ENCODE measurements around the gene TP53. TPM values are rescaled to one million over a fixed set of nuclear protein-coding genes. Genes with fewer than 3 reads are reported as not detected.

Gene TP53
- total and polyA plus RNA-seq, 9 of the 15 experiments (the other 6 are each of a cell fraction or from before 2014, with no cell fraction given) = 2.8 to 14.0 (median 7.1) TPM

- TF ChIP-seq ZNF740 (CRISPR knock-in tag; IDR thresholded peaks at IDR 0.05) (no peak), ZNF740 (tag; IDR thresholded peaks at IDR 0.05) (no peak), TBP (optimal IDR thresholded peaks at IDR 0.05; ENCODE audit: low read depth, low read length) (peak; percentile 73), ILF3 (IDR thresholded peaks at IDR 0.05; ENCODE audit: borderline replicate concordance) (peak; percentile 50; the same call in 1 of the 2 replicates), SMAD1 (IDR thresholded peaks at IDR 0.05; ENCODE audit: low read depth, low read length, partially characterized antibody) (no peak), TFAP4 (CRISPR knock-in tag; IDR thresholded peaks at IDR 0.05; ENCODE audit: borderline replicate concordance) (no peak), TCF7L2 (IDR thresholded peaks at IDR 0.05; ENCODE audit: low read depth, low read length) (peak; percentile 89), NFRKB (IDR thresholded peaks at IDR 0.05; ENCODE audit: low read depth) (peak; percentile 51; the same call in 1 of the 2 replicates), HNRNPUL1 (IDR thresholded peaks at IDR 0.05; ENCODE audit: low read length) (no peak), ELF2 (CRISPR knock-in tag; IDR thresholded peaks at IDR 0.05) (peak; percentile 81), ZC3H4 (CRISPR knock-in tag; IDR thresholded peaks at IDR 0.05; ENCODE audit: borderline replicate concordance) (peak; percentile 89), SIX5 (IDR thresholded peaks at IDR 0.05; ENCODE audit: borderline replicate concordance in 1 of 2, insufficient read depth in 1 of 2, low read depth in 1 of 2, low read length in 2 of 2) (peak; percentile 30 to 42; a peak in 3 of 4 replicates), ETV1 (tag; conservative IDR thresholded peaks at IDR 0.05; ENCODE audit: low read depth) (peak; percentile 46), ATF2 (CRISPR knock-in tag; IDR thresholded peaks at IDR 0.05) (no peak), TOE1 (IDR thresholded peaks at IDR 0.05; ENCODE audit: borderline replicate concordance) (peak; percentile 90; the same call in 1 of the 2 replicates), TOE1 (CRISPR knock-in tag; IDR thresholded peaks at IDR 0.05; ENCODE audit: borderline replicate concordance, low read depth) (no peak), ELK1 (CRISPR knock-in tag; IDR thresholded peaks at IDR 0.05) (no peak), CBX3 (IDR thresholded peaks at IDR 0.05; ENCODE audit: borderline replicate concordance in 1 of 2, low read length in 2 of 2) (no peak), COPS2 (conservative IDR thresholded peaks at IDR 0.05) (no peak)
These were observed 843 bp downstream of the TP53 start (continued) for GRCh38 chr17:7686222-7687071.
